Kidney (tissue), 14 donors: ENCODE results near the gene UNC13C. TPM values are rescaled to one million over a fixed set of nuclear protein-coding genes. Genes with fewer than 3 reads are reported as not detected.
A peak's percentile ranks its signal among the peaks of the same experiment; 100 is the strongest.

ENCODE experiments used
- DNase-seq, 5 donors: peaks; one replicate each; pipeline ENCODE4 v3.0.0-alpha.2; 2013 to 2020
- FAIRE-seq: peaks from 2 replicates; lab custom pipeline; 2012; peaks lifted over from hg19 to GRCh38; lab: Jason Lieb, UNC
- H3K27ac ChIP-seq, 2 donors: one replicate each; pipeline ENCODE4 v1.7.0; 2013; ENCODE audit warnings: low read depth in 2 of 2, low read length in 2 of 2, inconsistent platforms in 1 of 2
- H3K27me3 ChIP-seq: one replicate; pipeline ENCODE4 v1.7.1; 2013; ENCODE audit warnings: low read length, inconsistent platforms; ENCODE audit not compliant: control insufficient read depth, insufficient read depth
- H3K36me3 ChIP-seq, 3 donors: one replicate each; pipeline versions ENCODE4 v1.7.0 to v1.7.1; 2013; ENCODE audit warnings: low read length in 3 of 3, control low read depth in 1 of 3, inconsistent platforms in 1 of 3; ENCODE audit not compliant: insufficient read depth in 3 of 3, control insufficient read depth in 2 of 3
- H3K4me1 ChIP-seq, 3 donors: one replicate each; pipeline versions ENCODE4 v1.7.0 to v1.7.1; 2013; ENCODE audit warnings: low read length in 3 of 3, inconsistent platforms in 1 of 3, low read depth in 1 of 3; ENCODE audit not compliant: control insufficient read depth in 2 of 3, insufficient read depth in 2 of 3
- H3K4me3 ChIP-seq, 3 donors: one replicate each; pipeline versions ENCODE4 v1.7.0 to v1.8.1; 2013; ENCODE audit warnings: low read length in 3 of 3, control low read depth in 1 of 3, inconsistent platforms in 1 of 3
- H3K9ac ChIP-seq, 3 donors: one replicate each; pipeline versions ENCODE4 v1.7.0 to v1.7.1; 2013; ENCODE audit warnings: low read length in 3 of 3, control low read depth in 1 of 3, inconsistent platforms in 1 of 3
- H3K9me3 ChIP-seq, 3 donors: one replicate each; pipeline versions ENCODE4 v1.7.0 to v1.7.1; 2013; ENCODE audit warnings: low read length in 3 of 3, control low read depth in 1 of 3, inconsistent platforms in 1 of 3; ENCODE audit not compliant: control insufficient read depth in 2 of 3, insufficient read depth in 1 of 3
- intact Hi-C: fragments of 100-400 bp; cut with DNase I; formaldehyde crosslinking; loops from one replicate; pipeline ENCODE4 v1.11.1; 2022
- polyA plus RNA-seq: library from polyadenylated mRNA; stranded (reverse); fragments of 350-450 nt; fragmentation: Illumina TruSeq; extraction: RNeasy Lipid Tissue Mini Kit (QIAGEN cat#74804); gene quantifications from one replicate; pipeline ENCODE4 v1.2.3, GENCODE V29; 2014; ENCODE audit warnings: low read depth, low replicate concordance; ENCODE audit not compliant: insufficient read depth
- total RNA-seq: library from RNA; stranded (reverse); fragmentation: NEBNext Ultra II Directional; extraction: Animal tissue kit (Norgen Biotek cat#: 25700); gene quantifications from one replicate; pipeline ENCODE4 v1.2.1, GENCODE V29; 2021
- TF ChIP-seq, protein P1 (sequence below): IDR thresholded peaks from 3 replicates; pipeline ENCODE4 v1.5.1; 2012; ENCODE audit warnings: mild to moderate bottlenecking, moderate library complexity, borderline replicate concordance; ENCODE audit not compliant: insufficient read depth; ENCODE audit errors: extremely low read depth
- donor health status: control.
- donor health status: control.
- donor health status: control.
- donor health status: control.
- donor health status: control.
- donor health status: DM: yes; HTN: yes; CAD: no.
- donor health status: Normal renal cell carcinoma (clear cell type).

UNC13C gene
- total and polyA plus RNA-seq, 2 donors from 2014 or later, result 0.19 to 0.45 TPM

DNA sequence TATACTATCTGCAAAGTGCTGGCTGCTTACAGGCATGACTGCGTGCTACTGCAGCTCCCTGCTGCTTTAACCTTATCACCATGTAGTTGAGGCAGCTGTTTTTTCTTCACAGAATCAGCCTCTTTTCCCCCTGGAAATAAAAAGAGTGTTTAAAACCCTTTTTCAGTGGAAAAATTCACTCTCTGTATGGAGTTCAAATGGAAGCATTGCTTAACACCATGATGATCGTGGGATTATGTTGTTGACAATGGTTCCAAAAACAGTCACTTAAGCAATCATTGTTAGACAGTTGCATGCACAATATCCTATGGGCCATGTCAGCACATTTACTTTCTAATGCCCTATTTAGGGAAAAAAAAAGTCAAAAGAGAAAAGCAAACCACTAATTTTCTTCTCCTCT is 536.4 kb downstream of the UNC13C start:
- H3K9ac ChIP-seq, result no peak overlapping the region
- TF ChIP-seq, protein P1, sequence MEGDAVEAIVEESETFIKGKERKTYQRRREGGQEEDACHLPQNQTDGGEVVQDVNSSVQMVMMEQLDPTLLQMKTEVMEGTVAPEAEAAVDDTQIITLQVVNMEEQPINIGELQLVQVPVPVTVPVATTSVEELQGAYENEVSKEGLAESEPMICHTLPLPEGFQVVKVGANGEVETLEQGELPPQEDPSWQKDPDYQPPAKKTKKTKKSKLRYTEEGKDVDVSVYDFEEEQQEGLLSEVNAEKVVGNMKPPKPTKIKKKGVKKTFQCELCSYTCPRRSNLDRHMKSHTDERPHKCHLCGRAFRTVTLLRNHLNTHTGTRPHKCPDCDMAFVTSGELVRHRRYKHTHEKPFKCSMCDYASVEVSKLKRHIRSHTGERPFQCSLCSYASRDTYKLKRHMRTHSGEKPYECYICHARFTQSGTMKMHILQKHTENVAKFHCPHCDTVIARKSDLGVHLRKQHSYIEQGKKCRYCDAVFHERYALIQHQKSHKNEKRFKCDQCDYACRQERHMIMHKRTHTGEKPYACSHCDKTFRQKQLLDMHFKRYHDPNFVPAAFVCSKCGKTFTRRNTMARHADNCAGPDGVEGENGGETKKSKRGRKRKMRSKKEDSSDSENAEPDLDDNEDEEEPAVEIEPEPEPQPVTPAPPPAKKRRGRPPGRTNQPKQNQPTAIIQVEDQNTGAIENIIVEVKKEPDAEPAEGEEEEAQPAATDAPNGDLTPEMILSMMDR, result no peak
- no peaks in the 10 kb centered on the region for H3K36me3 ChIP-seq
- DNase-seq (no peak), FAIRE-seq (no peak)
- peaks cover 0 to 13% (median 2%) of the 10 kb centered on the region in 3 donors for H3K4me1 ChIP-seq
- intact Hi-C loops, result no loop called here
- H3K9me3 ChIP-seq, result no peaks in the 10 kb centered on the region
- no peak overlapping the region for H3K4me3 ChIP-seq
- H3K27me3 ChIP-seq, result no peaks in the 10 kb centered on the region
- no peak overlapping the region for H3K27ac ChIP-seq

DNA sequence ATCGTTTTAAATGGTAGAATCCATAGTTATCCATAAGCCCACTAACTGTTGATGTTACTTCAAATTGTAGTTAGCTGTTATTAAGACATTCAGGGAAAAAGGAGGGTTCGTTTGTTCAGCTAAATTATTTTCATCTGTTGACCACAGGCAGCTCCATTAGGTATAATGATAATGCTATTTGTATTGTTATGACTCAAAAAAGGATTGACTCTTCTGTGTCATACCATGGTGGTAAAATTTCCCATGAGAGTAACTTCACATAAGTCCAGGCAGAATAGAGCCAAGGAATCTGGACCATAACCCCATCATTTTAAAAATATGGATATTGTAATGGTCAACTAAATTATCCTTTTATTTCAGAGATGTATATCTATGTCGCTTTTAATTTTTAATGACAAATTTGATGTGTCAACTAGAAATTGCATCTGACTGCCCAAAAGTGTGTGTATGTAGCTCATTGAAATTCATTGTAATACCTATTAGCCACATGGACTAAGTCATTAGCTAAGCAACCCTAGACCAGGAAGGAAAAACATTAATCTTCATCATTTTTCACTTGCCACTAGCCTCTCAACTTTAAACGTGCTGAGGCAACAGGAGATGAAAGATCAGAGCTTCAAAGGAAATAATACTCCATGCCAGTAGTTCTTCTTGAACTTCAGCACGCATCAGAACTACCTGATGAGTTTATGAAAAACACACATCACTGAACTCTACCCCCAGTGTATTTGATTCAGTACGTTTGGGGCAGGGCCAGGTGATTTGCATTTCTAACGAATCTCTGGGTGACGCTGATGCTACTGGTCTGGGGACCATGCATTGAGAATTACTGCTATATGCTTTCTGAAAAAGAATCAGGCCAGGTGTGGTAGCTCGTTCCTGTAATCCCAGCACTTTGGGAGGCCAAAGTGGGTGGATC is 537.7 kb downstream of the UNC13C start:
- DNase-seq (no peak), FAIRE-seq (no peak)
- no peak overlapping the region for H3K4me3 ChIP-seq
- no peaks in the 10 kb centered on the region for H3K27me3 ChIP-seq
- H3K27ac ChIP-seq, result no peak overlapping the region
- H3K36me3 ChIP-seq, result no peaks in the 10 kb centered on the region
- H3K4me1 ChIP-seq, result peaks cover 0 to 17% (median 2%) of the 10 kb centered on the region in 3 donors
- TF ChIP-seq, protein P1, result no peak
- H3K9ac ChIP-seq, result no peak overlapping the region
- H3K9me3 ChIP-seq, result no peaks in the 10 kb centered on the region
- intact Hi-C loops, result no loop called here

DNA sequence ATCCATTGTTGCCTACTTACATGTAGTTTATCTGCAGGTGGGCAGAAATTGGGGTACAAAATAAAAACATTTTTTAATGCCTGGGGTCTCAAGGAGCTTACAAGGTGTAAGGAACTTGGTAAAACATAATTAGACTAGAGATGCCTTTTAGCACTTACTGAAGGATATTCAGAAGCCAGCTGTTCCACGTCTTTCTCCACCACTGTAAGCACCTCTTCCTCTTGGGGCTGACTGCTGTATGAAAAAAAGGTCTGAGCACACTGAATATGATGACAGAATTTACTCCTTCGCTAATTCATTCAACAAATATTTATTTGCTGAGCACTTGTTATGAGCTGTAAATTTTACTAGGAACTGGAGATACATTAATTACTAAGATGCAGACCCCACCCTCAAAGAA is 539.1 kb downstream of the UNC13C start:
- intact Hi-C loops, result no loop called here
- Histone ChIP-seq H3K36me3 (no peaks in the 10 kb centered on the region), H3K9ac (no peak overlapping the region), H3K4me1 (peaks cover 0 to 17% (median 2%) of the 10 kb centered on the region in 3 donors), H3K4me3 (no peak overlapping the region), H3K27ac (peak overlapping the region; percentile 52 to 59), H3K27me3 (no peaks in the 10 kb centered on the region), H3K9me3 (no peaks in the 10 kb centered on the region)
- FAIRE-seq (no peak), DNase-seq (no peak)
- TF ChIP-seq, protein P1, result no peak
